Neural cell (in vitro differentiated cells): ENCODE results near the gene DACT2.

ENCODE experiments used
- CTCF ChIP-seq: fragments of 450-650 bp; IDR thresholded peaks from 2 replicates; pipeline ENCODE4 v1.5.1; 2014; ENCODE audit warnings: antibody characterized with exemption, mild to moderate bottlenecking, moderate library complexity; ENCODE audit not compliant: poor library complexity, severe bottlenecking
- EP300 ChIP-seq: fragments of 450-650 bp; conservative IDR thresholded peaks from 2 replicates; pipeline ENCODE4 v1.6.1; 2014; ENCODE audit warnings: antibody characterized with exemption, mild to moderate bottlenecking, moderate library complexity; ENCODE audit not compliant: poor library complexity, severe bottlenecking
- MXI1 ChIP-seq: fragments of 450-650 bp; conservative IDR thresholded peaks from 2 replicates; pipeline ENCODE4 v1.6.1; 2014; ENCODE audit warnings: antibody characterized with exemption, mild to moderate bottlenecking; ENCODE audit not compliant: poor library complexity, severe bottlenecking
- POLR2AphosphoS5 ChIP-seq: IDR thresholded peaks from 2 replicates; pipeline ENCODE4 v1.6.1; 2012
- TF ChIP-seq, protein P1 (sequence below): IDR thresholded peaks from 2 replicates; pipeline ENCODE4 v1.6.1; 2012; ENCODE audit warnings: borderline replicate concordance

GRCh38 chr6:168313431-168314011 is 6.1 kb downstream of the DACT2 start:
- TF ChIP-seq CTCF (no peak), MXI1 (no peak), POLR2AphosphoS5 (no peak), EP300 (no peak)
- TF ChIP-seq, protein P1, sequence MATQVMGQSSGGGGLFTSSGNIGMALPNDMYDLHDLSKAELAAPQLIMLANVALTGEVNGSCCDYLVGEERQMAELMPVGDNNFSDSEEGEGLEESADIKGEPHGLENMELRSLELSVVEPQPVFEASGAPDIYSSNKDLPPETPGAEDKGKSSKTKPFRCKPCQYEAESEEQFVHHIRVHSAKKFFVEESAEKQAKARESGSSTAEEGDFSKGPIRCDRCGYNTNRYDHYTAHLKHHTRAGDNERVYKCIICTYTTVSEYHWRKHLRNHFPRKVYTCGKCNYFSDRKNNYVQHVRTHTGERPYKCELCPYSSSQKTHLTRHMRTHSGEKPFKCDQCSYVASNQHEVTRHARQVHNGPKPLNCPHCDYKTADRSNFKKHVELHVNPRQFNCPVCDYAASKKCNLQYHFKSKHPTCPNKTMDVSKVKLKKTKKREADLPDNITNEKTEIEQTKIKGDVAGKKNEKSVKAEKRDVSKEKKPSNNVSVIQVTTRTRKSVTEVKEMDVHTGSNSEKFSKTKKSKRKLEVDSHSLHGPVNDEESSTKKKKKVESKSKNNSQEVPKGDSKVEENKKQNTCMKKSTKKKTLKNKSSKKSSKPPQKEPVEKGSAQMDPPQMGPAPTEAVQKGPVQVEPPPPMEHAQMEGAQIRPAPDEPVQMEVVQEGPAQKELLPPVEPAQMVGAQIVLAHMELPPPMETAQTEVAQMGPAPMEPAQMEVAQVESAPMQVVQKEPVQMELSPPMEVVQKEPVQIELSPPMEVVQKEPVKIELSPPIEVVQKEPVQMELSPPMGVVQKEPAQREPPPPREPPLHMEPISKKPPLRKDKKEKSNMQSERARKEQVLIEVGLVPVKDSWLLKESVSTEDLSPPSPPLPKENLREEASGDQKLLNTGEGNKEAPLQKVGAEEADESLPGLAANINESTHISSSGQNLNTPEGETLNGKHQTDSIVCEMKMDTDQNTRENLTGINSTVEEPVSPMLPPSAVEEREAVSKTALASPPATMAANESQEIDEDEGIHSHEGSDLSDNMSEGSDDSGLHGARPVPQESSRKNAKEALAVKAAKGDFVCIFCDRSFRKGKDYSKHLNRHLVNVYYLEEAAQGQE = no peak
